GM12864 (cell line): Measurements from ENCODE around the gene SORCS2.

ENCODE experiments used
- DNase-seq: peaks from one replicate; pipeline ENCODE4 v3.0.0-alpha.2; 2011; ENCODE audit warnings: low read depth
- H3K4me3 ChIP-seq: 2 replicates; pipeline ENCODE4 v1.5.1; 2011; ENCODE audit warnings: mild to moderate bottlenecking, low read depth, low read length, control low read depth
- CTCF ChIP-seq: IDR thresholded peaks from 2 replicates; pipeline ENCODE4 v1.5.1; 2011; ENCODE audit warnings: low read depth, mild to moderate bottlenecking, moderate library complexity, low read length, control low read depth, inconsistent platforms; ENCODE audit errors: missing control alignments

The SORCS2 gene

GRCh38 chr4:7620086-7620813 lies 427.9 kb downstream of the SORCS2 start:
- no peak for TF ChIP-seq CTCF
- no peak overlapping the region for H3K4me3 ChIP-seq
- no peak for DNase-seq

GRCh38 chr4:7620814-7621176 lies 428.5 kb downstream of the SORCS2 start:
- no peak for DNase-seq
- no peak overlapping the region for H3K4me3 ChIP-seq
- TF ChIP-seq CTCF, result no peak

- H3K4me3 ChIP-seq, result no peak overlapping the region
- no peak for TF ChIP-seq CTCF
- no peak for DNase-seq
Measured at GRCh38 chr4:7621252-7622035, 429.1 kb downstream of the SORCS2 start.

DNA sequence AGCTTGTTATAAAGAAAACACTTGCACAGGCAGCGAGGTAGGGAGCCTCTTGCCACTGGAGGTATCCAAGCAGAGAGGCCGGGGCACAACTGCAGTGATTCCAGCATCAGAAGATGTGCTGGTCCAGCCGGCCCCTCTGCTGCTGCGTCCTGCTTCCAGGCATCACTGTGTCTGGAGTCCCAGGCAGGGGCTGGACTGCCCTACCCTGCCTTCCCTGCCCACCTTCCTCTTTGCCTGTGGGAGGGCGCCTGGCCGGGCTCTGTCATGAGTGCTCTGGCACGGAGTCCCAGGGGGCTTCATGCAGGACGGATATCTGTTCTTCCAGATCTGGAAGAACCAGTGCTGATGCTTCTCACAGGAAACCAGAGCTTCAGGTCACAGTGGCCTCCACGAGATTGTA lies 430.0 kb downstream of the SORCS2 start:
- no peak for TF ChIP-seq CTCF
- no peak for DNase-seq

DNA sequence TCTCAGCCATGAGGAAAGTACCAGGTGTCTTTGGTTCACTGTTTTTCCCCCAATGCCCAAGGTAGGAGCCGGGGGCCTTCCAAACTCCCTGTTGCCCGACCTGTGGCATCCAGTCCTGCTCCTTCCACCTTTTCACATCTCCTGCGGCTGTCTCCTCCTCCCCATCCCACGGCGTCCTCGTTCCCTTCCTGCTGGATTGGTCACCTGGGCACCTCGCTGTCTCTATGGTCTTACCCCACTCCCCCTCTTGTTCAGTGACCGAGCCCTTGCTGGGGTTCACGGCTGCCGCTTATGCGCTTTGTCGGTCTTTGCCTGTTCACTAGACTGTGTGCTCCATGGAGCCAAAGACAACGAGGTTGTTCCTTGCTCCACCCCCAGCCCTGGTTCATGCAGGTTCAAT lies 431.1 kb downstream of the SORCS2 start:
- no peak for DNase-seq
- no peak for TF ChIP-seq CTCF
- H3K4me3 ChIP-seq, result no peak overlapping the region

More for the DNA sequence above, 430.0 kb downstream of the SORCS2 start:
- H3K4me3 ChIP-seq, result no peak overlapping the region

DNA sequence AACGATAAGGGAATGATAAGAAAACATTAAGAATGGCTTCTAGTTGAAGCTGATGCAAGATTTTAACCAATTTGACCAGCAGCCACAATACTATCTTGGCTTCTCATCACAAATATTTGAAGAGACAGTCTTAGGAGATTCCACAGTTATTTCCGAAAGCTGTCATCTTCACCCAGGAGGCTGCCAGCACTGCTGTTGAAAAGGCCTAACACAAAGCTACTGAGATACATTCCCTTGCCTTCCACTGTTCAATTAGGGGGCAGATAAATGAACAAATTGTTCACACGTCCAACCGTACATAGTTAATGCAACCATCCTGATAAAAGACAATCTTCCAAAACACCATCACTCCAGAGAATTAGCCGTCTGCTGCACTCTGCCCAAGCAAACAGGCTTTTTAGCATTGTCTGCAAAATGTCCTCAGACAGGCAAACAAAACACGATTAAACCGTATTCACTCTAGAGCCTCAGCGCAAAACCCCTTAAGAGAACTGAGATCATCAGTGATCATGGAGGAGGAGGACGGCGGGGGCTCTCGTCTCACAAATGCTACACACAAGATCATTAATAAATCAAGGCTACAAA lies 432.1 kb downstream of the SORCS2 start:
- no peak overlapping the region for H3K4me3 ChIP-seq
- no peak for DNase-seq
- TF ChIP-seq CTCF, result no peak
